HG02981 (cell line): ENCODE measurements around the gene SMCHD1.
"Not testable (repeated sequence)": the region's sequence is repeated elsewhere in the genome, so short reads cannot be mapped to it uniquely, and the experiment has no call there.

Source experiments
- ATAC-seq: cut with Tn5 transposase; IDR thresholded peaks from one replicate; pipeline ENCODE4 v1.9.1; 2021; ENCODE audit warnings: mild to moderate bottlenecking, moderate library complexity; ENCODE audit not compliant: unreplicated experiment

Gene SMCHD1

GRCh38 chr18:2656981-2657512 lies 1.5 kb downstream of the SMCHD1 start:
- ATAC-seq: no peak

- no peak for ATAC-seq
Observed at GRCh38 chr18:2657788-2658458, 2.4 kb downstream of the SMCHD1 start.

GRCh38 chr18:2660849-2661248 lies 5.3 kb downstream of the SMCHD1 start:
- not testable (repeated sequence) for ATAC-seq

GRCh38 chr18:2662288-2662687 lies 6.8 kb downstream of the SMCHD1 start:
- ATAC-seq: not testable (repeated sequence)

GRCh38 chr18:2662990-2663389 lies 7.5 kb downstream of the SMCHD1 start:
- ATAC-seq: no peak

GRCh38 chr18:2672410-2672809 lies 16.9 kb downstream of the SMCHD1 start:
- ATAC-seq: no peak

GRCh38 chr18:2672872-2673271 lies 17.3 kb downstream of the SMCHD1 start:
- no peak for ATAC-seq

GRCh38 chr18:2678933-2679332 lies 23.4 kb downstream of the SMCHD1 start:
- not testable (repeated sequence) for ATAC-seq

GRCh38 chr18:2680216-2680792 lies 24.8 kb downstream of the SMCHD1 start:
- ATAC-seq: no peak

- ATAC-seq: no peak
Observed at GRCh38 chr18:2681993-2682603, 26.6 kb downstream of the SMCHD1 start.

- ATAC-seq: no peak
Observed at GRCh38 chr18:2683055-2683454, 27.5 kb downstream of the SMCHD1 start.

GRCh38 chr18:2686349-2686968 lies 30.9 kb downstream of the SMCHD1 start:
- ATAC-seq: no peak

GRCh38 chr18:2687390-2688001 lies 32.0 kb downstream of the SMCHD1 start:
- peak; percentile 62 for ATAC-seq

GRCh38 chr18:2692508-2692907 lies 37.0 kb downstream of the SMCHD1 start:
- ATAC-seq: no peak

- ATAC-seq: no peak
Observed at GRCh38 chr18:2697184-2697583, 41.7 kb downstream of the SMCHD1 start.

- no peak for ATAC-seq
Observed at GRCh38 chr18:2699001-2699400, 43.5 kb downstream of the SMCHD1 start.

- ATAC-seq: no peak
Observed at GRCh38 chr18:2704541-2704940, 49.0 kb downstream of the SMCHD1 start.

GRCh38 chr18:2706903-2707302 lies 51.4 kb downstream of the SMCHD1 start:
- no peak for ATAC-seq

- no peak for ATAC-seq
Observed at GRCh38 chr18:2707551-2708168, 52.1 kb downstream of the SMCHD1 start.

- ATAC-seq: no peak
Observed at GRCh38 chr18:2709316-2709715, 53.8 kb downstream of the SMCHD1 start.

GRCh38 chr18:2714140-2714539 lies 58.6 kb downstream of the SMCHD1 start:
- ATAC-seq: no peak
